GM18517 (cell line): ENCODE data around the gene DSCAML1.

ENCODE experiments used
- ATAC-seq: cut with Tn5 transposase; IDR thresholded peaks from one replicate; pipeline ENCODE4 v1.9.1; 2021; ENCODE audit warnings: mild to moderate bottlenecking, moderate library complexity; ENCODE audit not compliant: unreplicated experiment

The DSCAML1 gene

GRCh38 chr11:117437791-117438130, 359.3 kb downstream of the DSCAML1 start:
- no peak for ATAC-seq

GRCh38 chr11:117437041-117437790, 359.8 kb downstream of the DSCAML1 start:
- no peak for ATAC-seq

GRCh38 chr11:117435326-117435725, 361.7 kb downstream of the DSCAML1 start:
- ATAC-seq = peak; percentile 48

GRCh38 chr11:117434481-117434880, 362.5 kb downstream of the DSCAML1 start:
- no peak for ATAC-seq

- ATAC-seq = no peak
These were observed 363.3 kb downstream of the DSCAML1 start for GRCh38 chr11:117433717-117434116.

GRCh38 chr11:117431436-117431835, 365.6 kb downstream of the DSCAML1 start:
- ATAC-seq = no peak

- ATAC-seq = no peak
These were observed 366.6 kb downstream of the DSCAML1 start for GRCh38 chr11:117430293-117430955.

GRCh38 chr11:117428856-117429229, 368.2 kb downstream of the DSCAML1 start:
- ATAC-seq = no peak

GRCh38 chr11:117428186-117428855, 368.7 kb downstream of the DSCAML1 start:
- ATAC-seq = no peak

GRCh38 chr11:117427356-117427874, 369.6 kb downstream of the DSCAML1 start:
- ATAC-seq = no peak

- no peak for ATAC-seq
These were observed 370.1 kb downstream of the DSCAML1 start for GRCh38 chr11:117426941-117427340.

GRCh38 chr11:117426297-117426685, 370.7 kb downstream of the DSCAML1 start:
- no peak for ATAC-seq

- ATAC-seq = no peak
These were observed 371.2 kb downstream of the DSCAML1 start for GRCh38 chr11:117425679-117426296.

- ATAC-seq = no peak
These were observed 372.2 kb downstream of the DSCAML1 start for GRCh38 chr11:117424781-117425180.

GRCh38 chr11:117423046-117423575, 373.9 kb downstream of the DSCAML1 start:
- no peak for ATAC-seq

GRCh38 chr11:117421476-117421875, 375.5 kb downstream of the DSCAML1 start:
- ATAC-seq = no peak

GRCh38 chr11:117421041-117421440, 376.0 kb downstream of the DSCAML1 start:
- ATAC-seq = no peak

GRCh38 chr11:117420598-117420997, 376.4 kb downstream of the DSCAML1 start:
- ATAC-seq = no peak

GRCh38 chr11:117420143-117420485, 376.9 kb downstream of the DSCAML1 start:
- no peak for ATAC-seq

- no peak for ATAC-seq
These were observed 377.4 kb downstream of the DSCAML1 start for GRCh38 chr11:117419482-117420142.
